HTERT RPE-1 (cell line): Measurements from ENCODE around the gene PAGE4.

Source experiments
- in situ Hi-C: fragments of 300-500 bp; cut with MboI; formaldehyde crosslinking; loops from 4 replicates; pipeline ENCODE4 v1.14.3; 2020; ENCODE audit warnings: low sequenced_read_pairs

The PAGE4 gene

DNA sequence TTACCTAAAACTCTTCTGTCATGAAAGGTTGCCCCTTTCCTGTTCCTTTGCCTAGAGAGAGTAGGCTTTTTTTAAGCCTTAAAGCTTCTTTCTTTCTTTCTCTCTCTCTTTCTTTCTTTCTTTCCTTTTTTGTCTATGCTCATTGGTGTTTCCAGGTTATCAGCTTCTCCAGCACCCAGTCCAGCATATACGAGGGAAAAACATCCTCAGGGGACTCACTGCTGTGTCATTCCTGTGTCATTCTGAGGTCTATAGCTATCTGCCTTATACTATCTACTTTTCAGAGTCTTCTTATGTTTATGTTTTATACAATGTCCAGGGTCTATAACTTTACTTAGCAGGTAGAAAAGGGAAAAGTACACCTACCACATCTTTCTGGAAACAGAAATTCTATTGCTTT, 39.6 kb downstream of the PAGE4 start:
- in situ Hi-C loops, result no loop called here

- in situ Hi-C loops, result no loop called here
These were observed 47.6 kb downstream of the PAGE4 start for GRCh38 chrX:49876750-49877149.

DNA sequence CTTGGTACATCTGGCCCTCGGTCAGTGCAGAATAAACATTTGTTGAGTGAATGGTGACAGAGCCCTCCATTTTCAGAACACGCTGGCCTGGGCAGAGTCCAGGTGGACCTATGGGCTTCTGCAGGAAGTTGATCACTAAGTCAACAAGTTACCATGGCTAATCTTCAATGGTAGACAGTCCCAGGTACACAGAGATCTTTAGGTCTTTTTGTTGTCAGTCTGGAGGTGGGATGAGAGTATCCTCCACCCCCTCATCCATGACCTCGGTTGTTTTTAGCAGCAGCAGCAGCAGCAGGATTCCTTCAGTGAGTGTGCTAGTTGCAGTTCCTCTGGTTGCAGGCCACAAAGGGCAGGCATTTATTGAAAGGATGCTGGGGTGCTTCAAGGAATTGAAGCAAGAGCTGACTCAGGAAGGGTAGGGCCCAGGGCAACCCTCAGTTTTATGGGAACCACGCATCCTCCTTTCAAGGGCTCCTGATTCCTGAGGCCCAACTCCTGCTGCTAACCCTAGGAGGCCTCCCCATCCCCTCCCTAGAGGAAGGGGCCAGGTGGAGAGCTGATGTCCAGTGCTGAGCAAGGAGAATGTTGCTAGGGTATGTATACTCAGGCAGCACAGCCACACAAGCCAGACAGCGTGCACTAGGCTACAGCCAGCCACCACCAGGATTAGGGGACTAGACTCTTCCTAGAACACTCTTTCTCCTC, 48.4 kb downstream of the PAGE4 start:
- in situ Hi-C loops, result no loop called here

- in situ Hi-C loops, result no loop called here
These were observed 49.2 kb downstream of the PAGE4 start for GRCh38 chrX:49878128-49878833.

DNA sequence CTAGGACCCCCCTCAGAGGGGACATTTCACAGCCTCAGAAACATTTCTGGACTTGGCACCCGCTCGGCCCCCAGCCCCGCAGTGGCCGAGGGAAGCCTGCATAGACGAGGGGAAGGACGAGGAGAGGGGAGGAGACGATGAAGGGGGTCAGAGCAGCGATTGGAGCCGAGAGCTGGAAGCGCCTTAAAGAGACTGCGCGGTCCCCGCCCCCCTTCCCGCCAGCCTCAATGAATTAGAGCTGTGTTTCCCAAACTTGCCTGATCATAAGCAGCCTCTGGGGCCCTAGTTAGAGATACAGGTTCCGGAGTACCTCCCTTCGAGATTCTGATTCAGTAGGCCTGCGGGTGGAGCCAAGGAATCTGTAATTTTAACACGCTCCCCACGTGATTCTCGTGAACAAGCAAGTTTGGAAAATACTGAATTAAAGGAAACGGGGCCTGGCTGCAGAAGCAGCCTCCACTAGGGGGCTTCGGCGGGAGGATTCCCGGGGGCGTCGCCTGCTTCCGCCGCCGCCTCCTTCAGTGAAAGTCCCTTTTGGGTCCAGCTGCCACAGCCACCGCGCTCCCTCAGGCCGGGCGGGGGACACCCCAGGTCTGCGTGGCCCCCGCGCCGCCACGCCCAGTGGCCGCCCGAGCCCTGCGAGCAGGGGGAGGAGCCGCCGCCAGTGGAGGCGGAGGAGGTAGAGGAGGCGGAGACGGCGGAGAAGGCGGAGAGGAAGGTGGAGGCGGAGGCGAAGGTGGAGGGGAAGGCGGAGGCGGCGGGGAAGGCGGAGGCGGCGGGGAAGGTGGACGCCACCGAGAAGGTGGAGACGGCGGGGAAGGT, 49.9 kb downstream of the PAGE4 start, which contains the start of gene USP27X:
Gene USP27X, plus strand, starts transcription at position 651 of the 822 bp plus-strand sequence. CDS start 824 bp downstream, outside the sequence.
- in situ Hi-C loops, result no loop called here

- in situ Hi-C loops, result no loop called here
These were observed 50.7 kb downstream of the PAGE4 start for GRCh38 chrX:49879656-49880277.

DNA sequence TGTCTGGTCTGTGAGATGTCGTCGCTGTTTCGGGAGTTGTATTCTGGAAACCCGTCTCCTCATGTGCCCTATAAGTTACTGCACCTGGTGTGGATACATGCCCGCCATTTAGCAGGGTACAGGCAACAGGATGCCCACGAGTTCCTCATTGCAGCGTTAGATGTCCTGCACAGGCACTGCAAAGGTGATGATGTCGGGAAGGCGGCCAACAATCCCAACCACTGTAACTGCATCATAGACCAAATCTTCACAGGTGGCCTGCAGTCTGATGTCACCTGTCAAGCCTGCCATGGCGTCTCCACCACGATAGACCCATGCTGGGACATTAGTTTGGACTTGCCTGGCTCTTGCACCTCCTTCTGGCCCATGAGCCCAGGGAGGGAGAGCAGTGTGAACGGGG, 51.6 kb downstream of the PAGE4 start:
- in situ Hi-C loops, result no loop called here
